Hematopoietic multipotent progenitor cell treated with erythropoietin and hydrocortisone succinate and interleukin-3 and kit ligand, for 8 days (in vitro differentiated cells): Measurements from ENCODE around the gene FLCN.
"Not testable (repeated sequence)": the region's sequence is repeated elsewhere in the genome, so short reads cannot be mapped to it uniquely, and the experiment has no call there.

Source experiments
- DNase-seq: peaks from one replicate; pipeline ENCODE4 v3.0.0-alpha.2; 2015

FLCN gene

GRCh38 chr17:17237026-17237799, at the start of gene FLCN:
Gene FLCN, minus strand, starts transcription at chr17:17237168. Its CDS starts 9,031 bp downstream, at chr17:17228137.
- peak; percentile 91 for DNase-seq

- DNase-seq = no peak
Observed at GRCh38 chr17:17285951-17286350, 49.0 kb upstream of the FLCN start.

GRCh38 chr17:17280613-17281549, 43.9 kb upstream of the FLCN start, which contains the start of gene COPS3:
Gene COPS3, minus strand, starts transcription at chr17:17281246. Its CDS starts 60 bp downstream, at chr17:17281186.
- DNase-seq = peak; percentile 98

GRCh38 chr17:17279316-17279715, 42.3 kb upstream of the FLCN start:
- no peak for DNase-seq

- DNase-seq = not testable (repeated sequence)
Observed at GRCh38 chr17:17277431-17277830, 40.5 kb upstream of the FLCN start.

GRCh38 chr17:17275971-17276370, 39.0 kb upstream of the FLCN start:
- DNase-seq = no peak

- peak; percentile 45 for DNase-seq
Observed at GRCh38 chr17:17269926-17270773, 33.2 kb upstream of the FLCN start.

- no peak for DNase-seq
Observed at GRCh38 chr17:17264430-17264829, 27.5 kb upstream of the FLCN start.

GRCh38 chr17:17258998-17259397, 22.0 kb upstream of the FLCN start:
- DNase-seq = no peak

- DNase-seq = no peak
Observed at GRCh38 chr17:17258011-17258410, 21.0 kb upstream of the FLCN start.

- no peak for DNase-seq
Observed at GRCh38 chr17:17256316-17256715, 19.3 kb upstream of the FLCN start.

- DNase-seq = not testable (repeated sequence)
Observed at GRCh38 chr17:17255689-17256088, 18.7 kb upstream of the FLCN start.

- no peak for DNase-seq
Observed at GRCh38 chr17:17254036-17254435, 17.1 kb upstream of the FLCN start.

- peak; percentile 72 for DNase-seq
Observed at GRCh38 chr17:17253406-17253805, 16.4 kb upstream of the FLCN start.

GRCh38 chr17:17252149-17252661, 15.2 kb upstream of the FLCN start:
- DNase-seq = peak; percentile 96

- no peak for DNase-seq
Observed at GRCh38 chr17:17246879-17247278, 9.9 kb upstream of the FLCN start.

GRCh38 chr17:17243163-17243562, 6.2 kb upstream of the FLCN start:
- DNase-seq = no peak

- DNase-seq = no peak
Observed at GRCh38 chr17:17242246-17242645, 5.3 kb upstream of the FLCN start.

- DNase-seq = no peak
Observed at GRCh38 chr17:17241656-17242055, 4.7 kb upstream of the FLCN start.

GRCh38 chr17:17239832-17240231, 2.9 kb upstream of the FLCN start:
- DNase-seq = peak; percentile 73

- DNase-seq = peak; percentile 70
Observed at GRCh38 chr17:17236295-17237025, 508 bp downstream of the FLCN start.
